ENCODE data around the gene STEAP2.
"Not testable (repeated sequence)": the region's sequence is repeated elsewhere in the genome, so short reads cannot be mapped to it uniquely, and the experiment has no call there.

STEAP2 gene

DNA sequence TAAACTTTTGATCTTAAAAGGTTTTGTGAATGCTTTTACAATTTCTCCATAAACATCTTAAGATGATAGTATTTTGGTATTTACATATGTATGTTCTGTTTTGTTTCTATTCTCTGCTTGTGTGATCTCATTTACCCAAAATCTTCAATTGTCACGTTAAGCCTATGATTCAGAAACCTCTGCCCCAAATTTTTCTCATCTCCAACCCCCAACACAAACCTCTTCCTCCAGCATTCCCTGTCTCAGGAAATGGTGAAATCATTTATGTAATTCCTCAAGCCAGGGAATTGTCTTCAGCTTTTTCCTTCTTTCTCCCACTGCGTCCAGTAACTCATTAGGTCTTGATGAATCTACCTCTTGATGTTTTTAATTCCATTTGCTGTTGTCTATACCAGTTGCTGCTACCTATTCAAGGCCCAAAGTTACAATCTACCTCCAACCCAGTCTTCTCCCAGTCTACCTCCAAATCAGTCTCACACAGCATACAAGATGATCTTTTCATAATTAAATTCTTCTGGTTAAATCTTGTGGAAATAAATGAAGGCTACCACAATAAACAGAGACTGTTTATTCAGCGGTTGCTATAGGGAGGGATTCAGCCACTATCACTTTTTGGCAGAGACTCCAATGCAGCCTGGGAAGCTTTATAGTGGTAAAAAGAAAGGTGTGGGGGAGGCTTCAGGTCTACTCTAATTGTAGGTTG lies 39.2 kb downstream of the STEAP2 start:
- Histone ChIP-seq H3K4me1 (ENCODE audit: insufficient read depth, low read length) (peaks cover 8% of the 10 kb centered on the region; the same call in 1 of the 2 replicates), H3K27ac (ENCODE audit: low read depth, low read length) (no peak overlapping the region), H3K9me3 (ENCODE audit: insufficient read depth, low read depth, low read length) (no peaks in the 10 kb centered on the region), H3K4me3 (ENCODE audit: low read length) (no peak overlapping the region), H3K9ac (ENCODE audit: low read depth, low read length) (no peak overlapping the region), H3K27me3 (ENCODE audit: insufficient read depth, low read length) (peaks cover 17% of the 10 kb centered on the region), H3K36me3 (ENCODE audit: insufficient read depth, low read length) (no peaks in the 10 kb centered on the region)
- WGBS: 84% methylated on average over 3 of the region's 3 CpGs

DNA sequence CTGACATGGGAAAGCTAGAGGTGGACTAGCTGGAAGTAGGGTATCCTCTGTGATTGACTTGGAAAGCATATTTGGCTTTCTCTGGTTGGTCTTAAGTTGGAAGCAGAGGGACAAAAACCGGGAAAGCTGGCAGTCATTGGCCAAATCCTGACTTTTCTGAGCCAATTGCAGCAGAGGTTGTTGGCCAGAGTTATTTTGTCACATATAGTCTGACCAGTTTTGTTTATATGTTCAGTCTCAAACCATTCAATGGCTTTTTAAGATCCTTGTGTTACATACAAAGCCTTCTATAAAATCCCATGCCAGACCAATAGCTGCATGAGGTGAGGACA lies 39.7 kb downstream of the STEAP2 start:
- WGBS: 85% methylated on average over 1 of the region's 1 CpG
- Histone ChIP-seq H3K4me1 (ENCODE audit: insufficient read depth, low read length) (peaks cover 6% of the 10 kb centered on the region; the same call in 1 of the 2 replicates), H3K4me3 (ENCODE audit: low read length) (no peak overlapping the region), H3K9me3 (ENCODE audit: insufficient read depth, low read depth, low read length) (no peaks in the 10 kb centered on the region), H3K27ac (ENCODE audit: low read depth, low read length) (no peak overlapping the region), H3K36me3 (ENCODE audit: insufficient read depth, low read length) (no peaks in the 10 kb centered on the region), H3K27me3 (ENCODE audit: insufficient read depth, low read length) (peaks cover 12% of the 10 kb centered on the region), H3K9ac (ENCODE audit: low read depth, low read length) (no peak overlapping the region)

GRCh38 chr7:90256011-90256410 lies 44.5 kb downstream of the STEAP2 start:
- not testable (repeated sequence) for H3K9me3 ChIP-seq (ENCODE audit: insufficient read depth, low read depth, low read length); H3K4me3 ChIP-seq (ENCODE audit: low read length); H3K27ac ChIP-seq (ENCODE audit: low read depth, low read length); H3K27me3 ChIP-seq (ENCODE audit: insufficient read depth, low read length); H3K9ac ChIP-seq (ENCODE audit: low read depth, low read length); H3K36me3 ChIP-seq (ENCODE audit: insufficient read depth, low read length); H3K4me1 ChIP-seq (ENCODE audit: insufficient read depth, low read length)
- WGBS: 97% methylated on average over 5 of the region's 5 CpGs

GRCh38 chr7:90256778-90257177 lies 45.2 kb downstream of the STEAP2 start:
- no peak overlapping the region for H3K27ac ChIP-seq (ENCODE audit: low read depth, low read length)
- H3K4me3 ChIP-seq (ENCODE audit: low read length): no peak overlapping the region
- no peaks in the 10 kb centered on the region for H3K9me3 ChIP-seq (ENCODE audit: insufficient read depth, low read depth, low read length)
- no peak overlapping the region for H3K9ac ChIP-seq (ENCODE audit: low read depth, low read length)
- H3K4me1 ChIP-seq (ENCODE audit: insufficient read depth, low read length): no peaks in the 10 kb centered on the region
- 86% methylated on average over 1 of the region's 1 CpG for WGBS
- no peaks in the 10 kb centered on the region for H3K27me3 ChIP-seq (ENCODE audit: insufficient read depth, low read length)
- H3K36me3 ChIP-seq (ENCODE audit: insufficient read depth, low read length): no peaks in the 10 kb centered on the region

DNA sequence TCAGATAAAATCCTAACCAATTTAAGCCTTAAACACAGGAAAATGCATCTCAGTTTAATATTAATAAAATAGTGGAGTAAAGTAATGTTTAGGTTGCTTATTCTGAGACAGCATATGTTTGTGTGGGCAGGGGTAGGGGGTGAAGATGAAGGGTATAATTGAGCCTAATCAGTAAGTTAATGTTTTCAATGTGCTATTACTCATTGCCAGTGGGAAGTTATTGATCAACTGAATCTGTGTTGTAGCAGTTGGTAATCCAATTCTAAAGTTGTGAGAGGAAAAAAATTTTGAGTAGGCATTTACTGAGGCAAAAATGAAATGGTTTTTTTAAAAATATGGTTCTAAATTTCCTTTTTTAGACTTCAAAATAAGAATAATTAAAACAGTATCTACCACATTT lies 49.9 kb downstream of the STEAP2 start:
- Histone ChIP-seq H3K4me1 (ENCODE audit: insufficient read depth, low read length) (no peaks in the 10 kb centered on the region), H3K4me3 (ENCODE audit: low read length) (no peak overlapping the region), H3K27ac (ENCODE audit: low read depth, low read length) (no peak overlapping the region), H3K9ac (ENCODE audit: low read depth, low read length) (no peak overlapping the region), H3K9me3 (ENCODE audit: insufficient read depth, low read depth, low read length) (no peaks in the 10 kb centered on the region), H3K36me3 (ENCODE audit: insufficient read depth, low read length) (no peaks in the 10 kb centered on the region), H3K27me3 (ENCODE audit: insufficient read depth, low read length) (no peaks in the 10 kb centered on the region)

DNA sequence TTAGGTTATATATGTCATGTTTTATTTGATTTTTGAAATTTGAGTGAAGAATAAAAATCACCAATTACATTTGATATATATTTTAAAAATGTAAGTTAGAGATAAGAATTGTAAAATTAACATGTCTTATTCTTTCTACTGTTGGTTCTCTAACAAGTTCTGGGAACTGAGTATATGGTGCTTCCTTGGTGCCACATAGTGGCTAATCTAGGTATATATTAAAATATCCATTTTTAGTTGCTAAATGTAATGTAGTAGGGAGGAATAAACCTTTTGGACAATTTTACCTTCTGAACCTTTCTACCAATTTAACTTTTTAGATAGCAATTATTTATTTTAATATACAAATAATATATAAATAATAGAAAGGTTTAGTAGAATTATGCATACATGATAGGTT lies 50.9 kb downstream of the STEAP2 start:
- Histone ChIP-seq H3K27me3 (ENCODE audit: insufficient read depth, low read length) (no peaks in the 10 kb centered on the region), H3K9ac (ENCODE audit: low read depth, low read length) (no peak overlapping the region), H3K9me3 (ENCODE audit: insufficient read depth, low read depth, low read length) (no peaks in the 10 kb centered on the region), H3K4me3 (ENCODE audit: low read length) (no peak overlapping the region), H3K27ac (ENCODE audit: low read depth, low read length) (no peak overlapping the region), H3K36me3 (ENCODE audit: insufficient read depth, low read length) (no peaks in the 10 kb centered on the region), H3K4me1 (ENCODE audit: insufficient read depth, low read length) (no peaks in the 10 kb centered on the region)

DNA sequence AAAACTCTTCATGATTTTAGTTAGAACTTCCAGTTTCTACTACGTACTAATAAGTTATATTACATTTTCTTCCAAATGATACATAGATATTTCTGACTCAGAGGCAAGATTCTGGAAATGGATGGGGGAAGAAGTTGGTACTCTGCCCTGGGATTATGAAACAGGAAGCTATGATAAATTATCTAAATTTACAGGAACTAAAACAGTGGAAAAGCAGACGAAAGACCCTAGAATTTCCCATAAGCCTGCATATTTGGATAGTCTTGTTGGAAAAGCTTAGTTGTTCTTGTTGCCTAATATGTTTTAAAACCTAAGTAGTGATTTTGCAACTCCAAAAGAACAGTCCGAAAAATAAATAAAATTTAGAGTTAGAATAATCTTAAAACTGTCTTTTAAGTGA lies 55.3 kb downstream of the STEAP2 start:
- H3K36me3 ChIP-seq (ENCODE audit: insufficient read depth, low read length): no peaks in the 10 kb centered on the region
- no peak overlapping the region for H3K4me3 ChIP-seq (ENCODE audit: low read length)
- H3K9ac ChIP-seq (ENCODE audit: low read depth, low read length): no peak overlapping the region
- H3K9me3 ChIP-seq (ENCODE audit: insufficient read depth, low read depth, low read length): no peaks in the 10 kb centered on the region
- no peaks in the 10 kb centered on the region for H3K27me3 ChIP-seq (ENCODE audit: insufficient read depth, low read length)
- no peak overlapping the region for H3K27ac ChIP-seq (ENCODE audit: low read depth, low read length)
- no peaks in the 10 kb centered on the region for H3K4me1 ChIP-seq (ENCODE audit: insufficient read depth, low read length)
- WGBS: 100% methylated on average over 1 of the region's 3 CpGs

- no peaks in the 10 kb centered on the region for H3K9me3 ChIP-seq (ENCODE audit: insufficient read depth, low read depth, low read length)
- H3K27me3 ChIP-seq (ENCODE audit: insufficient read depth, low read length): no peaks in the 10 kb centered on the region
- H3K4me1 ChIP-seq (ENCODE audit: insufficient read depth, low read length): no peaks in the 10 kb centered on the region
- H3K27ac ChIP-seq (ENCODE audit: low read depth, low read length): no peak overlapping the region
- H3K36me3 ChIP-seq (ENCODE audit: insufficient read depth, low read length): no peaks in the 10 kb centered on the region
- no peak overlapping the region for H3K4me3 ChIP-seq (ENCODE audit: low read length)
- 88% methylated on average over 5 of the region's 5 CpGs for WGBS
- H3K9ac ChIP-seq (ENCODE audit: low read depth, low read length): no peak overlapping the region
Observed at GRCh38 chr7:90267263-90267858, 55.8 kb downstream of the STEAP2 start.

DNA sequence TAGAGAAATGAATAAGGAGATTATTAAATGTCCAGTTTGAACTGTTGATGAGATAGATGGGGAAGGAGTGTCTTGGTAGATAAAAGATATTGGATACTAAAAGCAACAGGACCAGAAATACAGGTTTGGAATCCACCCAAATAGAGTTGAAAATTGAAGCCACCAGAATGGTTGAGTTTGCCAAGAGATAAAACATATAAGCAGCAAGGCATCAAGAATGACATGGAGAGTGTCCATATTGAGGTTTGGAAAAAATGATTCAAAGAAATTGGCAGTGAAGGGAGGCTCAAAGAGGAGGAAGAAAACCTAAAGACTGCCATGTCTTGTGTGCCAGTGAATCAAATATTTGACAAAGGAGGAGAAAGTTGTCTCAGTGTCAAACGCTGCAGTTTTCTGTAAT lies 57.6 kb downstream of the STEAP2 start:
- WGBS: 90% methylated on average over 1 of the region's 1 CpG
- H3K36me3 ChIP-seq (ENCODE audit: insufficient read depth, low read length): no peaks in the 10 kb centered on the region
- no peaks in the 10 kb centered on the region for H3K27me3 ChIP-seq (ENCODE audit: insufficient read depth, low read length)
- no peaks in the 10 kb centered on the region for H3K9me3 ChIP-seq (ENCODE audit: insufficient read depth, low read depth, low read length)
- H3K27ac ChIP-seq (ENCODE audit: low read depth, low read length): no peak overlapping the region
- no peak overlapping the region for H3K9ac ChIP-seq (ENCODE audit: low read depth, low read length)
- H3K4me1 ChIP-seq (ENCODE audit: insufficient read depth, low read length): no peaks in the 10 kb centered on the region
- H3K4me3 ChIP-seq (ENCODE audit: low read length): no peak overlapping the region

- H3K9ac ChIP-seq (ENCODE audit: low read depth, low read length): no peak overlapping the region
- no peaks in the 10 kb centered on the region for H3K36me3 ChIP-seq (ENCODE audit: insufficient read depth, low read length)
- 91% methylated on average over 2 of the region's 2 CpGs for WGBS
- H3K4me3 ChIP-seq (ENCODE audit: low read length): no peak overlapping the region
- H3K27ac ChIP-seq (ENCODE audit: low read depth, low read length): no peak overlapping the region
- no peaks in the 10 kb centered on the region for H3K9me3 ChIP-seq (ENCODE audit: insufficient read depth, low read depth, low read length)
- H3K4me1 ChIP-seq (ENCODE audit: insufficient read depth, low read length): no peaks in the 10 kb centered on the region
- no peaks in the 10 kb centered on the region for H3K27me3 ChIP-seq (ENCODE audit: insufficient read depth, low read length)
Observed at GRCh38 chr7:90270431-90271178, 59.1 kb downstream of the STEAP2 start.

- Histone ChIP-seq H3K4me1 (ENCODE audit: insufficient read depth, low read length) (no peaks in the 10 kb centered on the region), H3K9ac (ENCODE audit: low read depth, low read length) (no peak overlapping the region), H3K36me3 (ENCODE audit: insufficient read depth, low read length) (no peaks in the 10 kb centered on the region), H3K9me3 (ENCODE audit: insufficient read depth, low read depth, low read length) (no peaks in the 10 kb centered on the region), H3K4me3 (ENCODE audit: low read length) (no peak overlapping the region), H3K27ac (ENCODE audit: low read depth, low read length) (no peak overlapping the region), H3K27me3 (ENCODE audit: insufficient read depth, low read length) (no peaks in the 10 kb centered on the region)
- WGBS: 87% methylated on average over 2 of the region's 2 CpGs
Observed at GRCh38 chr7:90271753-90272152, 60.2 kb downstream of the STEAP2 start.
